Heart left ventricle (tissue), 13 donors: ENCODE measurements around the gene ATXN7L1.

Experiments used
- CTCF ChIP-seq, 12 donors: fragments of 200-600 bp; sonication (generic) in 4 of 12; IDR thresholded peaks; one replicate each; pipeline versions ENCODE4 v1.5.0 to v1.8.0; 2018 to 2022; ENCODE audit warnings: antibody characterized with exemption in 12 of 12, mild to moderate bottlenecking in 5 of 12
- POLR2A ChIP-seq, 2 donors: fragments of 450-650 bp; IDR thresholded peaks; one replicate each; pipeline ENCODE4 v1.6.1; 2017; ENCODE audit warnings: antibody characterized with exemption in 2 of 2, mild to moderate bottlenecking in 2 of 2, moderate library complexity in 2 of 2
- donor health status: ischemic (EF 13 %, LVEDD 7.1; RV severe dilation, severe dysfunction).
- donor health status: DM: no; HTN: yes; CAD: no.
- donor health status: DM: no; HTN: no; CAD: no.
- donor health status: ischemic (EF 25% LVEDD 6.9; RV normal size, moderate dysfunction).
- donor health status: ischemic (EF 25% LVEDD 5.7; RV mildly dilated, moderate dysfunction).
- donor health status: ischemic (EF 35%, LVEDD 5.7; RV mildly dilated, moderate dysfunction).
- donor health status: nonischemic (EF 11% LVEDD 7.7; RV severe dilation, severe dysfunction).
- donor health status: DM: yes; HTN: yes; CAD: no.
- donor health status: PGD.
- donor health status: ischemic (EF 29% LVEDD 5.4; RV normal size, mild dysfunction).
- donor health status: nonischemic (EF 23%, LVEDD 6.1; RV moderate dilation, normal function).

DNA sequence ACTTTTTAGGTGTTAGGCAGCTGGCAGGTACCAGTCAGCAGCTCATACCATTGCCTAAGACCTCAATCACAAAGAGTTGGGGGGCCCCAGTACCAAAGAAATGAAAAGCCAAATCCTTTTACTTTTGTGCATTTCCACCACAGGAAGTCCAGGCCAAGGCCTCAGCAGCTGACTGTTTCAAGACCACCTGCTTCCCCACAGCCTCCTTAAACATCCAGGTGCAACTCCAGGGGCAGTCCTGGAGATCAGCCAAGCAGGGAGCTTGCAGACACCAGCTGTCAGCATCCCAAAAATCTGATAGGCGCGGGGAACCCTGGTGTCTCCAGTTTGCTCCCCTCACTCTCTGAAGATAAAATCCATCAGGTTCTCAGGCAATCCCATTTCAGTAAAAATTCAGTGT lies 203.6 kb downstream of the ATXN7L1 start:
- no peak for TF ChIP-seq POLR2A (IDR thresholded peaks at IDR 0.05)
- no peak for TF ChIP-seq CTCF (IDR thresholded peaks at IDR 0.05)
